ENCODE measurements around the gene UBQLN4. TPM values are rescaled to one million over a fixed set of nuclear protein-coding genes. Genes with fewer than 3 reads are reported as not detected.

UBQLN4 gene
- total and polyA plus RNA-seq, 9 of the 15 experiments (the other 6 are each of a cell fraction or from before 2014, with no cell fraction given) = 13.5 to 65.5 (median 37.0) TPM

DNA sequence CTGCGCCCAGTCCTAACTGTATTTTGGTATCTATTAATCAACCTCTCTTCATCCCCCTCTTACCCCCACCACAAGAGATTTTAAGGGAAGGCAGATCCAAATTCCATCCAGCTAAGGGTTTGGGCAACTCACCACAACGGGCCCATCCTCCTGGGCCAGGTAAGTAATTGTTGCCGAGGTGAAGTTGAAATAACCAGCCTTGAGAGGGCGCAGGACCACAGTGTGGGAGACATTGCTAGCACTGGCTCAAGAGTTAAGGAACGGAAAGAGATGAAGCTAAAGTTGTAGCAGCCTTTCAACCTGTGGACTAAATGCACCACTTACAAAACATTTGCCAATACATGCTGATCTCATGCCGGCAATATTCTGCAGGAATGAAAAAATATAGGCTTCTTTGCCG is 38.8 kb downstream of the UBQLN4 start:
- TF ChIP-seq, protein P1, sequence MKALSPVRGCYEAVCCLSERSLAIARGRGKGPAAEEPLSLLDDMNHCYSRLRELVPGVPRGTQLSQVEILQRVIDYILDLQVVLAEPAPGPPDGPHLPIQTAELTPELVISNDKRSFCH (CRISPR knock-in tag; IDR thresholded peaks at IDR 0.05) = no peak
- TF ChIP-seq, protein P1 (tag; IDR thresholded peaks at IDR 0.05) = no peak
- TF ChIP-seq, protein P2, sequence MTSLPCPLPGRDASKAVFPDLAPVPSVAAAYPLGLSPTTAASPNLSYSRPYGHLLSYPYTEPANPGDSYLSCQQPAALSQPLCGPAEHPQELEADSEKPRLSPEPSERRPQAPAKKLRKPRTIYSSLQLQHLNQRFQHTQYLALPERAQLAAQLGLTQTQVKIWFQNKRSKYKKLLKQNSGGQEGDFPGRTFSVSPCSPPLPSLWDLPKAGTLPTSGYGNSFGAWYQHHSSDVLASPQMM (CRISPR knock-in tag; IDR thresholded peaks at IDR 0.05) = no peak
- TF ChIP-seq ETV5 (CRISPR knock-in tag; IDR thresholded peaks at IDR 0.05; ENCODE audit: low read depth) (no peak), LEF1 (IDR thresholded peaks at IDR 0.05) (no peak), FUS (optimal IDR thresholded peaks at IDR 0.05; ENCODE audit: low read depth, low read length) (no peak), CCNT2 (IDR thresholded peaks at IDR 0.05; ENCODE audit: borderline replicate concordance, extremely low read depth, insufficient read length, low read depth, low read length) (no peak)
- TF ChIP-seq, protein P3, sequence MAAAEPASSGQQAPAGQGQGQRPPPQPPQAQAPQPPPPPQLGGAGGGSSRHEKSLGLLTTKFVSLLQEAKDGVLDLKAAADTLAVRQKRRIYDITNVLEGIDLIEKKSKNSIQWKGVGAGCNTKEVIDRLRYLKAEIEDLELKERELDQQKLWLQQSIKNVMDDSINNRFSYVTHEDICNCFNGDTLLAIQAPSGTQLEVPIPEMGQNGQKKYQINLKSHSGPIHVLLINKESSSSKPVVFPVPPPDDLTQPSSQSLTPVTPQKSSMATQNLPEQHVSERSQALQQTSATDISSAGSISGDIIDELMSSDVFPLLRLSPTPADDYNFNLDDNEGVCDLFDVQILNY (CRISPR knock-in tag; IDR thresholded peaks at IDR 0.05) = no peak
- TF ChIP-seq, protein P4, sequence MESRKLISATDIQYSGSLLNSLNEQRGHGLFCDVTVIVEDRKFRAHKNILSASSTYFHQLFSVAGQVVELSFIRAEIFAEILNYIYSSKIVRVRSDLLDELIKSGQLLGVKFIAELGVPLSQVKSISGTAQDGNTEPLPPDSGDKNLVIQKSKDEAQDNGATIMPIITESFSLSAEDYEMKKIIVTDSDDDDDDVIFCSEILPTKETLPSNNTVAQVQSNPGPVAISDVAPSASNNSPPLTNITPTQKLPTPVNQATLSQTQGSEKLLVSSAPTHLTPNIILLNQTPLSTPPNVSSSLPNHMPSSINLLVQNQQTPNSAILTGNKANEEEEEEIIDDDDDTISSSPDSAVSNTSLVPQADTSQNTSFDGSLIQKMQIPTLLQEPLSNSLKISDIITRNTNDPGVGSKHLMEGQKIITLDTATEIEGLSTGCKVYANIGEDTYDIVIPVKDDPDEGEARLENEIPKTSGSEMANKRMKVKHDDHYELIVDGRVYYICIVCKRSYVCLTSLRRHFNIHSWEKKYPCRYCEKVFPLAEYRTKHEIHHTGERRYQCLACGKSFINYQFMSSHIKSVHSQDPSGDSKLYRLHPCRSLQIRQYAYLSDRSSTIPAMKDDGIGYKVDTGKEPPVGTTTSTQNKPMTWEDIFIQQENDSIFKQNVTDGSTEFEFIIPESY (CRISPR knock-in tag; IDR thresholded peaks at IDR 0.05) = no peak
- WGBS (ENCODE audit: insufficient coverage, low coverage, missing lambda C conversion rate) = 87% methylated on average over 7 of the region's 7 CpGs
- POLR2A ChIA-PET = no interaction called here

More for the DNA sequence above, 38.8 kb downstream of the UBQLN4 start:
- BruUV-seq (replicated peaks) = no TSS peak
- H4K20me1 ChIP-seq (replicated peaks; ENCODE audit: control insufficient read depth, insufficient read depth, low read length) = no peaks in the 10 kb centered on the region
- no peaks in the 10 kb centered on the region for H3K27me3 ChIP-seq (ENCODE audit: control insufficient read depth in 2 of 2, insufficient read depth in 2 of 2, low read length in 2 of 2)
- intact Hi-C loops (cut with micrococcal nuclease) = no loop called here
- in situ Hi-C loops (cut with MboI) = no loop called here
- FAIRE-seq = no peak
- no peak overlapping the region for H3K9ac ChIP-seq (ENCODE audit: insufficient read depth in 1 of 2, low read depth in 2 of 2, low read length in 2 of 2)
- no peak overlapping the region for H3K27ac ChIP-seq (ENCODE audit: extremely low read depth, low read depth, low read length)
- peaks cover 16% of the 10 kb centered on the region for H3K79me2 ChIP-seq (ENCODE audit: control insufficient read depth, insufficient read depth, low read length)
- CTCF ChIA-PET (ENCODE audit: low intra/inter-chr PET ratio) = no interaction called here
- H3K4me1 ChIP-seq (replicated peaks in 1 of 2; ENCODE audit: control insufficient read depth in 2 of 2, insufficient read depth in 2 of 2, low read length in 2 of 2) = peaks cover 3 to 4% of the 10 kb centered on the region in 2 experiments; a peak in 3 of 5 replicates
- no peak overlapping the region for H3K4me3 ChIP-seq
- no peak overlapping the region for H3K4me2 ChIP-seq (ENCODE audit: insufficient read depth, low read length)
- peaks cover 91% of the 10 kb centered on the region for H3K36me3 ChIP-seq (ENCODE audit: control insufficient read depth, insufficient read depth, low read length)
- no peak for DNase-seq (ENCODE audit: extremely low read depth in 1 of 4, low spot score in 3 of 4)
- no peaks in the 10 kb centered on the region for H3K9me1 ChIP-seq (ENCODE audit: control insufficient read depth, insufficient read depth, low read length)
- no peak; the same call in 2 of the 3 replicates for ATAC-seq
- H2AFZ ChIP-seq (ENCODE audit: low read depth, low read length) = no peak overlapping the region
- H3K9me3 ChIP-seq (replicated peaks; ENCODE audit: control insufficient read depth, insufficient read depth, low read depth, low read length) = no peaks in the 10 kb centered on the region
